Esophagus muscularis mucosa (tissue), 4 donors: ENCODE results near the gene ZFP36L1. TPM values are rescaled to one million over a fixed set of nuclear protein-coding genes. Genes with fewer than 3 reads are reported as not detected.

Experiments used
- DNase-seq: peaks from one replicate; pipeline ENCODE4 v3.0.0-alpha.2; 2017; ENCODE audit errors: extremely low spot score
- H3K27ac ChIP-seq, 4 donors: fragments of 200-600 bp; sonication (generic); replicated peaks in 1 of 4; 1 replicate in 3 of 4; 2 replicates in 1 of 4; pipeline ENCODE4 v1.5.1; 2016 to 2019; ENCODE audit warnings: mild to moderate bottlenecking in 1 of 4
- H3K27me3 ChIP-seq, 4 donors: fragments of 200-600 bp; sonication (generic); one replicate each; pipeline versions ENCODE4 v1.5.1 to v1.6.0; 2016 to 2019
- H3K36me3 ChIP-seq, 4 donors: fragments of 200-600 bp; sonication (generic); one replicate each; pipeline ENCODE4 v1.5.1; 2016 to 2019
- H3K4me1 ChIP-seq, 4 donors: fragments of 200-600 bp; sonication (generic); one replicate each; pipeline ENCODE4 v1.5.1; 2016 to 2019
- H3K4me3 ChIP-seq, 4 donors: fragments of 200-600 bp; sonication (generic); 1 replicate in 2 of 4; 2 replicates in 2 of 4; pipeline ENCODE4 v1.5.1; 2016 to 2019; ENCODE audit warnings: mild to moderate bottlenecking in 4 of 4, moderate library complexity in 1 of 4
- H3K9me3 ChIP-seq, 4 donors: fragments of 200-600 bp; sonication (generic); 1 replicate in 3 of 4; 2 replicates in 1 of 4; pipeline ENCODE4 v1.5.1; 2016 to 2019
- EP300 ChIP-seq: sonication (generic); formaldehyde crosslinking; IDR thresholded peaks from one replicate; pipeline ENCODE4 v1.6.1; 2017; ENCODE audit warnings: antibody characterized with exemption
- POLR2A ChIP-seq: fragments of 450-650 bp; IDR thresholded peaks from one replicate; pipeline ENCODE4 v1.6.1; 2017; ENCODE audit warnings: antibody characterized with exemption, moderate library complexity, mild to moderate bottlenecking, low read depth
- POLR2AphosphoS5 ChIP-seq, 2 donors: sonication (generic); formaldehyde crosslinking; IDR thresholded peaks; one replicate each; pipeline ENCODE4 v1.6.1; 2017; ENCODE audit warnings: antibody characterized with exemption in 2 of 2
- WGBS: methylation state at CpG from one replicate; pipeline ENCODE4 v1.1.5; 2018; 5-methylcytosine and 5-hydroxymethylcytosine counted together
- intact Hi-C: fragments of 100-400 bp; cut with DNase I; formaldehyde crosslinking; loops from one replicate; pipeline ENCODE4 v1.15.1; 2023
- total RNA-seq, 4 donors: library from RNA; depleted of rRNA; stranded (reverse); fragments of >200 nt; gene quantifications; one replicate each; pipeline versions ENCODE4 v1.1.0 to v1.2.1, GENCODE V29; 2016
- TF ChIP-seq, protein P1 (sequence below), 3 experiments: fragments of 200-600 bp in 2 of 3; fragments of 450-650 bp in 1 of 3; sonication (generic) in 2 of 3; IDR thresholded peaks; one replicate each; pipeline ENCODE4 v1.5.1; 2017 to 2019; ENCODE audit warnings: antibody characterized with exemption in 3 of 3, mild to moderate bottlenecking in 2 of 3, moderate library complexity in 1 of 3

ZFP36L1 gene
- total RNA-seq, 4 donors from 2014 or later: 191 to 704 (median 444) TPM

DNA sequence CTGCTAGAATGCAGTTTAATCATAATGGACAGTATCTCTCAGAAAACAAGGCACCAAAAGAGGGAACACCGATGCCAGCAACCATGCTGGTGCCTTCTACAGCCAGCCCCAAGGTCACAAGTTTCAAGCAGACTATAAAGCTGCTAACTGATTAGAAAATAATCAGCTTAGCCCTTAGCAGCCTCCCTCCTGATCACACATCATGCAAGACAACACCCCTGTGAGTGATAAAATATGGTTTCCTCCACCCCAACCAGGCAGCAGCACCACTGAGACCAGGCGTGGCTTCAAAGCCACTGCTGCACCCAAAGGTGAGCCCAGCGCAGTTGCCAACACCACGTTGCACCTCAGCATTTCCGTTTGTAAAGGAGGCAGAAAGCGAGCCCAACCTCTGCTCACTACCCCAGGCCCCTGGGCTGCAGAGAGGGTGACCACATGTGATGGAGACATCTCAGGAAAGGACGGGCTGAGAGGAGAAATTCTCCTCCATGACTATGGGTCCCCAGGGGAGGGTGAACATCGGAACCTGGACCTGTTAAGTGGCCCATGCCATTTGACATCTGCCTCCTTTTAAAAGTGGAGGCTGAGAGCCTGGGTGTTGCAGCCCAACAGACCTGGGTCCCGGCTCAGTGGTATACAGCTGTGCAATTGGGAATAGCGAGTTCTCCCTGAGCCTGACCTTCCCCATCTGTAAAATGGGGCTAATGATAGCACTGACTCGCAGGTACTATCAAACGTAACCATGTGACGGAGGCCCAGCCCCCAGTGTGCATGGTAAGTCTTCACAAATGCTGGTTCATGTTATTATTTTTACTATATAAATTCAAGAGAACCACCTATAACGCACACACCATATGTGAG, 11.5 kb downstream of the ZFP36L1 start:
- intact Hi-C loops: loop anchor here (5.0 to 10.0 kb wide), 2 partner anchors 394 to 637 kb away; no protein-coding TSS in a partner anchor
- 74% methylated on average over 14 of the region's 14 CpGs for WGBS
- H3K4me1 ChIP-seq: peaks cover 36 to 67% (median 60%) of the 10 kb centered on the region in 4 donors

GRCh38 chr14:68780358-68781160, 12.3 kb downstream of the ZFP36L1 start:
- Histone ChIP-seq H3K36me3 (no peaks in the 10 kb centered on the region), H3K27me3 (no peaks in the 10 kb centered on the region), H3K27ac (peak overlapping the region; percentile 59 to 100 (median 76)), H3K9me3 (no peaks in the 10 kb centered on the region), H3K4me1 (peaks cover 36 to 61% (median 54%) of the 10 kb centered on the region in 4 donors), H3K4me3 (no peak overlapping the region)
- TF ChIP-seq EP300: no peak
- TF ChIP-seq POLR2AphosphoS5 (IDR thresholded peaks at IDR 0.05): peak; percentile 11 to 56
- TF ChIP-seq POLR2A: no peak
- TF ChIP-seq, protein P1, sequence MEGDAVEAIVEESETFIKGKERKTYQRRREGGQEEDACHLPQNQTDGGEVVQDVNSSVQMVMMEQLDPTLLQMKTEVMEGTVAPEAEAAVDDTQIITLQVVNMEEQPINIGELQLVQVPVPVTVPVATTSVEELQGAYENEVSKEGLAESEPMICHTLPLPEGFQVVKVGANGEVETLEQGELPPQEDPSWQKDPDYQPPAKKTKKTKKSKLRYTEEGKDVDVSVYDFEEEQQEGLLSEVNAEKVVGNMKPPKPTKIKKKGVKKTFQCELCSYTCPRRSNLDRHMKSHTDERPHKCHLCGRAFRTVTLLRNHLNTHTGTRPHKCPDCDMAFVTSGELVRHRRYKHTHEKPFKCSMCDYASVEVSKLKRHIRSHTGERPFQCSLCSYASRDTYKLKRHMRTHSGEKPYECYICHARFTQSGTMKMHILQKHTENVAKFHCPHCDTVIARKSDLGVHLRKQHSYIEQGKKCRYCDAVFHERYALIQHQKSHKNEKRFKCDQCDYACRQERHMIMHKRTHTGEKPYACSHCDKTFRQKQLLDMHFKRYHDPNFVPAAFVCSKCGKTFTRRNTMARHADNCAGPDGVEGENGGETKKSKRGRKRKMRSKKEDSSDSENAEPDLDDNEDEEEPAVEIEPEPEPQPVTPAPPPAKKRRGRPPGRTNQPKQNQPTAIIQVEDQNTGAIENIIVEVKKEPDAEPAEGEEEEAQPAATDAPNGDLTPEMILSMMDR (IDR thresholded peaks at IDR 0.05): no peak
- WGBS: 51% methylated on average over 7 of the region's 7 CpGs
- DNase-seq: no peak
- intact Hi-C loops: loop anchor here (5.0 to 10.0 kb wide), 2 partner anchors 393 to 636 kb away; no protein-coding TSS in a partner anchor

More for the DNA sequence above, 11.5 kb downstream of the ZFP36L1 start:
- no peaks in the 10 kb centered on the region for H3K9me3 ChIP-seq
- H3K27me3 ChIP-seq: no peaks in the 10 kb centered on the region
- H3K4me3 ChIP-seq: no peak overlapping the region
- peak overlapping the region; percentile 59 to 100 (median 76) for H3K27ac ChIP-seq
- TF ChIP-seq EP300 (no peak), POLR2A (no peak)
- no peaks in the 10 kb centered on the region for H3K36me3 ChIP-seq
- no peak for DNase-seq

GRCh38 chr14:68779761-68780323, 13.0 kb downstream of the ZFP36L1 start:
- DNase-seq: no peak
- Histone ChIP-seq H3K36me3 (no peaks in the 10 kb centered on the region), H3K9me3 (peaks cover 0 to 5% (median 0%) of the 10 kb centered on the region in 4 donors), H3K27me3 (no peaks in the 10 kb centered on the region), H3K4me3 (peak overlapping the region in 1 of 4 donors; percentile 7), H3K4me1 (peaks cover 36 to 57% (median 48%) of the 10 kb centered on the region in 4 donors), H3K27ac (peak overlapping the region; percentile 59 to 100 (median 76))
- 40% methylated on average over 9 of the region's 9 CpGs for whole genome bisulfite sequencing
- intact Hi-C loops: loop anchor here (5.0 to 10.0 kb wide), 3 partner anchors 93 to 635 kb away; no protein-coding TSS in a partner anchor
- peak in 1 of 2 donors; percentile 49 for TF ChIP-seq POLR2AphosphoS5 (IDR thresholded peaks at IDR 0.05)
- TF ChIP-seq, protein P1 (IDR thresholded peaks at IDR 0.05): no peak

DNA sequence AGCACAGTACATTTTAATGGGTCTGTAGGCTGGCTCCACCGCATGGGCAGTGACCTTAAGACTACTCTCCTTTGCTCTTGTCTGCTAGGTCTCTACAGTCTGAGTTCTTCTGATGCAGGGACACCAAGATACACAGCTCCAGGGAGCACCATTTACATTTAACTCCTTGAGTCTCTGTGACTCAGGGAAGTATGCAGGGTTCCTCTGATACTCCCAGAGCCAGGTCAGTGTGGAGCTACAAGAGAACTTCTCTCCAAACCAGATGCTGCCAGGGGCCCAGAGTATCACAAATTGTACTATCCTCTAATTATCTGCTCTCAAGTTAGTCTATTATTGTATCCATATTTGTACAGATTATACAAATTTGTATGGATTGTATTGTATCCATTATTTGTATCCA, 15.2 kb downstream of the ZFP36L1 start:
- H3K27ac ChIP-seq: peak overlapping the region in 1 of 4 donors; percentile 100
- H3K36me3 ChIP-seq: no peaks in the 10 kb centered on the region
- no peak for DNase-seq
- WGBS: 95% methylated on average over 1 of the region's 1 CpG
- intact Hi-C loops: loop anchor here (5.0 kb wide), 1 partner anchor 90 kb away; no protein-coding TSS in a partner anchor
- peaks cover 37 to 58% (median 52%) of the 10 kb centered on the region in 4 donors for H3K4me1 ChIP-seq
- H3K27me3 ChIP-seq: no peaks in the 10 kb centered on the region
- TF ChIP-seq POLR2AphosphoS5 (IDR thresholded peaks at IDR 0.05) (no peak), POLR2A (no peak), EP300 (no peak)
- TF ChIP-seq, protein P1 (IDR thresholded peaks at IDR 0.05): no peak
- peaks cover 0 to 5% (median 0%) of the 10 kb centered on the region in 4 donors for H3K9me3 ChIP-seq
- H3K4me3 ChIP-seq: no peak overlapping the region
